ENCODE measurements around the gene NPIPB8.
"Not testable (repeated sequence)": the region's sequence is repeated elsewhere in the genome, so short reads cannot be mapped to it uniquely, and the experiment has no call there.

The NPIPB8 gene

DNA sequence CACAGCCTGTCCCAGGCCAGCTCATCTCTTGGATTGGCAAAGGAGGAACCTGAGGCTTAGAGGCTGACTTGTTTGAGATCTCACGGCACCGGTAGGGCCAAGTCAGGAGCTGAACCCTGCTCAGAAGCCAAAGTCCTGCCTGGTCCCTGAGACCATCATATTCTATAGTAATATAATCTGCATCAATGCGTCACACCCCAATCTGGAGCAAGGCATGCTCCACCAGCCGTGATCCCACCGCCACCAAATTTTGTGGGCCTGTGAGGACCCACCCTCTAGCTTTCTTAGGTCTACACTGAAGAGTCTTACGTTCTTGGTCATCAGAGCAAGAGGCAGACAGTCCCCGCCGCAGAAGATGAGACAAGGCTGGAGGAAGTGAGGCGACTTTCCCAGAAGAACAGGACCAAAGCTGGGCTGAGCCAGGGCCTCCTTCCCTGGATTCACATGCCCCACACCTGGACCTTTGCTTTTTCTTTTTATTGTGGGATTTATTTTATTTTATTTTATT, 30.7 kb upstream of the NPIPB8 start:
- no peak for DNase-seq (ENCODE audit: low read depth)

DNA sequence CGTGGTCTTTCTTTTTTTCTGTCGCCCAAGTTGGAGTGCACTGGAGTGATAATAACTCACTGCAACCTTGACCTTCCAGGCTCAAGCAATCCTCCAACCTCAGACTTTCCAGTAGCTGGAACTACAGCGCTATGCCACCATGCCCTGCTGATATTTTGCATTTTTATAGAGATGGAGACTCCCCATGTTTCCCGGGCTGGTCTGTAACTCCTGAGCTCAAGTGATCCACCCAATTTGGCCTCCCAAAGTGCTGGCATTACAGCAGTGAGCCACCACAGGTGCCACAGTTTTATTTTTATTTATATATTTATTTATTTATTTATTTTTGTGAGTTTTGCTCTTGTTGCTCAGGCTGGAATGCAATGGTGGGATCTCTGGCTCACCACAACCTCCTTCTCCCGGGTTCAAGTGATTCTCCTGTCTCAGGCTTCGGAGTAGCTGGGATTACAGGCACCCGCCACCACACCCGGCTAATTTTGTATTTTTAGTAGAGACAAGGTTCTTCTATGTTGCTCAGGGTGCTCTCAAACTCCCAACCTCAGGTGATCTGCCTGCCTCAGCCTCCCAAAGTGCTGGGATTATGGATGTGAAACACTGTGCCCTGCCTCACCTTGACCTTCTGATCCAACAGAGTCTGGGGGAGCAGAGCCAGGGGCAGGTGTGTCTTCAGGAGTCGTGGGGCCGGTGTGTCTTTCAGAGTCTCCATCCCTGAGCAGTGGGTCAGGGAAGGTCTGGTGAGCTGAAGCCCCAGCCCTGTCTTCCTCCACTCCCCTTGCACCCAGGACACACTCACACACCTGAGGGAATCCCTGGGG, 30.0 kb upstream of the NPIPB8 start:
- DNase-seq (ENCODE audit: low read depth), result not testable (repeated sequence)

DNA sequence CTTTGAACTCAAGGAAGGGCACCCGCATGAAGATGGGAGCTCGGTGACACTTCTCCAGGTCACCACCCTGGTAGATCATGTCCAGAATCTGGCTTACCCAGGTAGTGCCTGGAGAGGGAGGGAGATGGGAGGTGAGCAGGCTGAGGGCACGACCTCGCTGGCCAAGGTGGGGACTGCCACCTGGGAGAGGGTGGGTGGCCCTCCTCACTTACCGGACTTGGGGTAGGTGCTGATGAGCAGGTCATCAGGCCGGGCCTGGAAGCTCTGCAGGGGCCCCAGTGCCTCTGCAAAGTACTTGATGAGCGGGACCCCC, 29.4 kb upstream of the NPIPB8 start:
- DNase-seq (ENCODE audit: low read depth), result not testable (repeated sequence)

DNA sequence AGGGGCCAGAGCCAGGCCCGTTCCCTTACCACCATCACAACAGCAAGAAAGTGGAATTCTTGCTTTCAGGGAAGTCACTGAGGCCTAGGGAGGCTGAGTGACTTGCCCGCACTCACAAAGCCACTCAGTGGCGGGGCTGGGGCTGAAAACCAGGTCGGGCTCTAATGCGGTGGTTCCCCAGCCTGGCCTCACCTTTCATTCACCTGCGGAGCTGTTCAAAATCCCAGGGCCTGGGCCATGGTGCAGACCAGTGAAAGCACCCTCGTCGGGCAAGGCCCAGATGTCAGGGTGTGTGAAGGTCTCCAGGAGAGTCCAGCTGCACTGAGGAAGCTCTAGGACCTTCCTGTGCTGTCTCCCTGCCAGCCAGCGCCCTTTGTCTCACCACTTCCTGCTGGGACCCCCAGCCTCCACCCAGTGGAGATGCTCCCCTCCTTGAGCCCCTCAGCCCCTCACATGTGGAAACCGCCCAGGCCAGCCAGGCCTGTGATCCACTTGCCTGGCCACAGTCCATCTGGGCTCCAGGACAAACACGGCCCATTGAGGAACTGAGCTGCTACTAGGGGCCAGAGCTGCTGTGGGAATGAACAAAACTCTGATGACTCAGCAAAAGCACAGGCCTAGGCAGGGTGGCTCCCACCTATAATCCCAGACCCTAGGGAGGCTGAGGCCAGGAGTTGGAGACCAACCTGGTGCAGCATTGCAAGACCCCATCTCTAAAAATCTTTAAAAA, 28.8 kb upstream of the NPIPB8 start:
- DNase-seq (ENCODE audit: low read depth), result not testable (repeated sequence)

DNA sequence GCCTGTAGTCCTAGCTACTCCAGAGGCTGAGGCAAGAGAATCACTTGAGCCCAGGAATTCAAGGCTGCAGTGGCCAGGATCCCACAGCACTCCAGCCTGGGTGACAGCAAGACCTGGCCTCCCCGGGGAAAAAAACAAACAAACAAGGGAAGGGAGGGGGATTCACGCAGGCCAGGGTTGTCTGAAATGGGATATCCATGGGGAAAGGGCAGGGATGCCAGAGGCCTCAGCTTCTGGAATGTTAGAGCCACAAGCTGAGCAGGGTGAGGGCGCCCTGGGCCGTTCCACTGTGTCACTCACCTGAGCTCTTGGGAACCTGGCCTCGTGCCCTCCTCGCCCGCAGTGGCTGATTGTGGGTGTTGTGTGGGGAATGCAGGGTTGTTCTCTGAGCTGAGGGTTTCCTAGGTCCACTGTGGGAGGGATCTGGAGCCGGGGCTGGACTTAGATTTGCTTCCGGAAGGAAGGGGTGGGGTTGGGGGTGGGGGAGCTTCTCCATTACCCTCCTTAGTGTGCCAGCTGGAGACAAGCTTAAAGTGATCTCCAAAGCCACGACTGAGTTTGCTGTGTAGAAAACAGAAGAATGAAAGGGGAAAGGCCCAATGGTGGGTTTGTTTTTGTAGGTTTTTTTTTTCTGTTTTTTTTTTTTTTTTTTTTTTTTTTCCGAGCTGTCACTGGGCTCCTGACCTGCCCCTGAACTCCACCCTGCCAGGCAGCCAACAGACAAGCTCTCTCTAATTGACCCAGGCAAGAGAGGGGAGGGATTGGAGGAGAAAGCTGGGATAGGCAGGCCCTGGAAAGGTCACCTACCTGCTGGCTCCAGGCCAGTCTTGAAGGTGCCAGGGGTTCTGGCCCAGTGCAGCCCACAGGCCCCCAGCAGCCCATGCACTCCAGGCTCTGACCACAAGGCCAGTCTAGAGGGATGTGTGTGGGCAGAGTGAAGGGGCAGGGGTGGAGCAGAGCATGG, 28.0 kb upstream of the NPIPB8 start, which contains the start of gene SULT1A1:
TSS of gene SULT1A1 (minus strand) at position 414 of the 964 bp plus-strand sequence. CDS start 1,189 bp downstream, outside the sequence.
- DNase-seq (ENCODE audit: low read depth), result no peak

DNA sequence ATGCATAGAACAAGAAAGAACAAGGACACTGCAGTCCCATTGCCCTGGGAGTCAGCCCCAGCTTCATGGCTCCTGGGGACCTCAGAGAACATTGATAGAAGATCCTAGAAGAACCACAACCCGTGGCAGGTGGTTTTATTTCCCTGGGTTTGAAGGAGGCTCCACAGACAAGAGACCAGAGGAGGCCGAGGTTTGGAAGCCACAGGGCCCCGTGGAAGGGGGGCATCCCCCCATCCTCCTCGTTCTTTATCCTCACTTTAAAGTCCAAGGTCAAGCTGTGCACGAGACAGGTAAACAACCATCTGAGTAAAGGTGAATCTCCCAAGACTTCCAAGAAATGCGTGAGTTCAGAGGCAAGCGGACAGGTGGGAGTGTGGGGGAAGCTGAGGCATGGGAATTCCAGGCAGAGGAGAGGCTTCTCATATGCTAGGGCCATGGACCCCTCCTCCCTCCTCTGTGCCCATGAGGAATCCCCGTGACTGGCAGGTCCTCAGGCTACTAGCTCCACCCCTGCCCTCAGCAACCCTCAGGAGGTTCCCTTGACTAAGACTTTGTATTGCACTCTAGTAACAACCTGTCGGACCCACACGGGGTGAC, 27.2 kb upstream of the NPIPB8 start:
- DNase-seq (ENCODE audit: low read depth), result no peak

DNA sequence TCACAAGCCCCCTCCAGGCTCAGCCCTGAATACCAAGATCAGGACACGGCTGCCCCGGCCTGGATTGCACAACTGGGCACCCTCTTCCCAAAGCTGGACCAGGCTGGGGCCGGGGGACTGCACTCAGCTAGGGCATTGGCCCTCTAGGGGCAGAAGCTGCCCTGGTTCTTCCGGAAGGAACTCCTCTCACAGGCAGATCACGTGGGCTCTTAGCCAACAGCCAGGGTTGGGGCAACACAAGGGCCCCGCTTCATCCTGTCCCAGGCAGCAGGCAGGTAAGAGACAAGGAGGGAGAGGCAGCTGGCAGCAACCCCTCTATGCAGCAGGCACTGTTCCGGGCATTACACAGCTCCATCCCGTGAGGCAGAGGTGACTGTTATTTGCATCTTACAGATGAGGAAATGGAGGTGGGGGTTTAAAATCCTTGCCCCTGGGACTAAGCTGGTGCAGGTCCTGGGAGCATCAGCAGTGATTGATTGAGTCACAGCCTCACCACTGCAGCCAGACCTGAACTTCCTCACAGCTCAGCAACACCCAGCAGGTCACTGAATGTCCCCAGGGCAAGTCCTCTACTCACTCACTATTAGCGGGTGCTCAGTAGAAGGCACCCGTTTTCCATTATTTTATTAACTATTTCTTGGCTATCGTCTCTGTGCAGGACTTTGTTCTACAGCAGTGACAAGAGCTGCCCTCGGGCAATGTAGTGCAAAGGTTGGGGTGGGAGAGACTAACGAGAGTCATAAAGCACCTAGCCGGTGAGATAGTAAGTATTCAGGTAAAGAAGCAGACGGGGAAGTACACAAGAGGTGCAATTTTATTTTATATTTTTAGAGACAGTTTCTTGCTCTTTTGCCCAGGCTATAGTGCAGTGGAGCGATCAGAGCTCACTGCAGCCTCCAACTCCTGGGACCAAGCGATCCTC, 25.2 kb upstream of the NPIPB8 start:
- not testable (repeated sequence) for DNase-seq (ENCODE audit: low read depth)

DNA sequence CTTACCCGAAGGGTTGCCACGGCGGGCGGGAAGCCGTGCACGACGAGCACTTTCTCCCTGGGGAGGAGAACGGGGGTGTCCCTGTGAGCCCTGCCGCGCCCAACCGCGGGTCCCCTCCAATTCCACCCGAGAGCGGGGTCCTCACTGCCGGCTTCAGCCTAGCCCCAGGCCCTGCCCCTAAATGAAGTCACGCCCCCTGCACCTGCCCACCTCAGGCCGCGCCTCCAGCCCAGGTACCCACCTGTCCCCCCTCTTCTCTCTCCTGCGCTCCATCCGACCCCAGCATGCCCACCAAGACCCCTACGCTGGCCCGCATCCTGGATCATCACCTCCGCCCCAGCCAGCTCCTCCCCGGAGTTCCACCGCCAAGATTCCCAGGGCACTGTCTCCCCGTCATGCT, 24.0 kb upstream of the NPIPB8 start:
- not testable (repeated sequence) for DNase-seq (ENCODE audit: low read depth)

DNA sequence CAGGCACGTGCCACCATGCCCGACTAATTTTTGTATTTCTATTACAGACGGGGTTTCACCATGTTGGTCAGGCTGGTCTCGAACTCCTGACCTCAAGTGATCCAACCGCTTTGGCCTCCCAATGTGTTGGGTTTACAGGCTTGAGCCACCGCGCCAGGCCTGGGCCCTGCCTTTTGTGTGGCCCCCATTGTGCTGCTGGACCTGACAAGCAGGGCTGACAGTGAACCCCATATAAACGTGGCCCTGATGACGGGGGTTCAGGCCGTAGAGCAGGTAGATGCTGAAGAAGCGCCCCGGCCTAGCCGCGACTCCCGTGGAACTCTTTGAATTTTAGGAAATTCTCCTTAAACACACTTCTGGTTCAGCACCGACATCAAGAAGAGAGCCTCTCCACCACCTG, 23.3 kb upstream of the NPIPB8 start:
- not testable (repeated sequence) for DNase-seq (ENCODE audit: low read depth)

DNA sequence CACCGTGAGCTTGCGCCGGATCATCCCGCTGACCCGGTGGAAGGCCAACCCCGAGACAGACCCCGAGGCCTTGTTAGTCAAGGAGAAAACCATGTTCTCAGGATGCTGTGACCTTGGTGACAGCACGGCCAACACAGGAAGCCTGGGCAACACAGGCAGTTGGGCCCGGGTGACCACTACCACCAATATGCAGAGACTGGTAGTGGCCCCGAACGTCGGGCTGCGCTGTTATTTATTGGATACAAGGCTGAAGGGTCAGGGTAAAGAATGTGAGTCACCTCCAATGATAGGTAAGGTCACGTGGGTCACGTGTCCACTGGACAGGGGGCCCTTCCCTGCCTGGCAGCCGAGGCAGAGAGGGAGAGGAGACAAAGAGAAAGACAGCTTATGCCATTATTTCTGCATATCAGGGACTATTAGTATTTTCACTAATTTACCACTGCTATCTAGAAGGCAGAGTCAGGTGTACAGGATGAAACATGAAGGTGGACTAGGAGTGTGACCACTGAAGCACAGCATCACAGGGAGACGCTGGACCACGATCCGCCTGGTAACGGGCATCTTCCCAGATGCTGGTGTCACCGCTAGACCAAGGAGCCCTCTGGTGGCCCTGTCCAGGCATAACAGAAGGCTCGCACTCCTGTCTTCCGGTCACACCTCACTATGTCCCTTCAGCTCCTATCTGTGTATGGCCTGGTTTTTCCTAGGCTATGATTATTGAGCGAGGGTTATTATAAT, 22.2 kb upstream of the NPIPB8 start:
- DNase-seq (ENCODE audit: low read depth), result not testable (repeated sequence)

DNA sequence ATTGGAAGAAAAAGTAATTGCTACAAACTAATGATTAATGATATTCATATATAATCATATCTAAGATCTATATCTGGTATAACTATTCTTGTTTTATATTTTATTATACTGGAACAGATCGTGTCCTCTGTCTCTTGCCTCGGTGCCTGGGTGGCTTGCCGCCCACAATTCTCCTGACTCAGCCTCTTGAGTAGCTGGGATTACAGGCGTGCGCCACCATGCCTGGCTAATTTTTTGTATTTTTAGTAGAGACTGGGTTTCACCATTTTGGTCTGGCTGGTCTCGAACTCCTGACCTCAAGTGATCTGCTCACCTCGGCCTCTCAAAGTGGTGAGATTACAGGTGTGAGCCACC, 21.7 kb upstream of the NPIPB8 start:
- DNase-seq (ENCODE audit: low read depth), result not testable (repeated sequence)

DNA sequence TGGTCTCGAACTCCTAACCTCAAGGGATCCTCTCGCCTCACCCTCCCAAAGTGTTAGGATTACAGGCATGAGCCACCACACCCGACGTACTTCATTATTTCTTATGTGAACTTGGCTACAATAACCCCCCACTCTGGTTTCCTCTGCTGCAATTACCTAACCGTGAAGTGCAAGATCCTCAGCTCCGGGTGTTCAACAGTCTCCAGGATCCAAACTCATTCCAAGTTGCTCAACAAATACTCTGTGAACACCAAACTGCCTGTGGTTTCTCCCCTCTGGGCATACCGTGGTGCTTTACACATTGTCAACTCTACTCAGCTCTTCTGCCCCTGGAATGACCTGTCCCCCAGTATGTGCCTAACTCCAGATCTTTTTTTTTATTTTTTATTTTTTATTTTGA, 21.2 kb upstream of the NPIPB8 start:
- DNase-seq (ENCODE audit: low read depth), result no peak

DNA sequence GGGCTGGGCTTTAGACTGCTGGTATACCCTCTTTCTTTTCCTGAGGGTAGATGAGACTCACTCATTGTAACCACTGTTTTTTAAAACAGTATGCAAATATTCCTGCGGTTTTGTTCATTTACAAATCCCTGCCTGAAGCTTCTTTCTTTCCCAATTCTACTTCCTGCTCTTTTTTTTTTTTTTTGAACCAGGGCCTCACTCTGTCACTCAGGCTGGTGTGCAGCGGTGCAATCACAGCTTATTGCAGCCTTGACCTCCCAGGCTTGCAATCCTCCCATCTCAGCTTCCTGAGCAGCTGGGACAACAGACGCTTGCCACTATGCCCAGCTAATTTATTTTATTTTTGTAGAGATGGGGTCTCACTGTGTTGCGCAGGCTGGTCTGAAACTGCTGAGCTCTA, 20.0 kb upstream of the NPIPB8 start:
- no peak for DNase-seq (ENCODE audit: low read depth)

DNA sequence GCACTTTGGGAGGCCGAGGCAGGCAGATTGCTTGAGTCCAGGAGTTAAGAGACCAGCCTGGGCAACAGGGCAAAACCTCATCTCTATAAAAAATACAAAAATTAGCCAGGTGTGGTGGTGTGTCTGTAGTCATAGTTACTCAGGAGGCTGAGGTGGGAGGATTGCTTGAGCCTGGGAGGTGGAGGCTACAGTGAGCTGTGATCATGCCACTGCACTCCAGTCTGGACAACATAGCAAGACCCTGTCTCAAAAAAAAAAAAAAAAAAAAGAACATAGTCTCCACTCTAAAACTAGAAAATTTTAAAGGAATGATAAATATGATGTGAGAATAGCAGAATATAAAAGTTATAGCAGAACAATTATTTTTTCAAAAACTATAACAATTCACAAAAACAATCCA, 17.5 kb upstream of the NPIPB8 start:
- not testable (repeated sequence) for DNase-seq (ENCODE audit: low read depth)

DNA sequence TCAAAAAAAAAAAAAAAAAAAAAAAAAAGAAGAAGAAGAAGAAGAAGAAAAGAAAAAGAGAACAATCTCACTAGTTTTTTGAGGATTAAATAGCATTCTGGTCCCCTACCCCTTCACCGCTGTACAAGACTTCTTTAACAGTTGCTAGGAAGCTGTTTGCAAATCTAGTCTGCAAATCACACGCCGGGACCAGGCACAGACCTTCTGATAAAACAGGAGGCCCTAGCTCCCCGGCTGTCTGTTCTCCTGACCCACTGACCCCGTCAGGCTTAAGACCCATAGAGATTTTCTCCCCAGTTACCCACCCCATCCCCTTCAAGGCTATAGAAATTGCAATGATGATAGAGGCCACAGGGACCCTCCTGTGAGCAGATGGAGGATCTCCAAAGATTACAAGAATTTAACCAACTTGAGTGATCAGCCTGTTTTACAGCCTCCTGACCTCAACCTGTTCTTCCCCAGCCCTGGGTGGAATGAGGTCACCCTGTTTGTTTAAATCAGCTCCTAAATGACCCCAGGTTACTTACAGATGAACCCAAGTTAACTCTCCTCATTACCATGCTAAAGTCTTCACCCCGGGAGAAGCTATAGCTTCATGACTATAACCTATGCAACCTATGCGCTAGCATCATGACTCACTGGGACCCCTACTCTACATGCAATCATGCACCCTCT, 16.2 kb upstream of the NPIPB8 start:
- no peak for DNase-seq (ENCODE audit: low read depth)

DNA sequence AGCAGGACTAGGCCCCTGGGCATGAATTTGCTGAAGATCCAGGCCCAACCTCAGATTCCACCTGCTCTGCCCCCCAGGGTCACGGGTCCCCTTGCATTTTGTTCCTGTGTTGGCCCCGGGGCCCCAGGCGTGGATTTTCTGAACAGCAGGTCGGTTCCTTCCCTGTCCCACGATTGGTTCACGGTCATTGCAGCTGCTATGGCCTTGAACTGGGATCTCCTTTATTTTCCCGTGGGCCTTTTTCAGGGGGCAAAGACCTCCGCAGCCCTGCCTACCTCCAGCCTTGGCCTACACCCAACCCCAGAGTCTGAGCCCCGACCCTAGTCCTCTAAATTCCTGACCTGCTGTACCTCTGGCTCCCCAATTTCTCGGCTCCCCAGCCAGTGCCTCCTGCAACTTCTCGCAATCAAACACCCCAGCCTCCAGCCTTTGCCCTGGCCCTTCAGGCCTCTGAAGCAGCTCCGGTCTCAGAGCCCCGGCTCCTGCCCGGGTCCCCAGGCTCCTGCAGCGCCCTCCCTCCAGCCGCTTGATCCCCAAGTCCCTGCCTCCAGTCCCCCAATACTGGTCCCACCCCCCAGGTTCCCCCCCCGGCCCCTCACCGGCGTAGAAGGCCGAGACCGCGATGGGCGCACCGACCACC, 15.2 kb upstream of the NPIPB8 start:
- not testable (repeated sequence) for DNase-seq (ENCODE audit: low read depth)

DNA sequence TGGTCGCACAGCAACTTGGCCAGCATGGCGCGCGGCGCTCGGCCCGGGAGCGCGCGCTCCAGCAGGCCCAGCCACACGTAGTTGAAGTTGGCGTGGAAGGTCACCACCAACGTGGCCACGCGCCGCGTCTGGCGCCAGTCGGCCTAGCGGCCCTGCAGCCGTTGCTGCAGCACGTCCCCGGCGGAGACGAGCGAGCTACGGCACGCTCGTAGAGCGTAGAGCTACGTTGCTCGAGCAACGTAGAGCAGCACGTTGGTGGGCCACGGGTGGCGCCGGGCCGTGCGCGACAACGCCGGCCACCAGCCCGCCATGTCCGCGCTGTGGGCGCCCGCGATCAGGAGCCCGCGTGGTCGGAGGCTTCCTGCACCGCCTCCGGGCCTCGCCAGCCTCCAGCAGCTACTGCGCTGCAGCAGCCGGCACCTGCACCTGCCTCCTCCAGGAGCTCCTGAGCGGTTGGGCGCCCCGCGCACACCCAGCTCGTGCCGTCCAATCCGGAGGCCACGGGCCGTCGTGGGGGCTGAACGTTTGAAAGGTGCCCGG, 14.6 kb upstream of the NPIPB8 start:
- no peak for DNase-seq (ENCODE audit: low read depth)

DNA sequence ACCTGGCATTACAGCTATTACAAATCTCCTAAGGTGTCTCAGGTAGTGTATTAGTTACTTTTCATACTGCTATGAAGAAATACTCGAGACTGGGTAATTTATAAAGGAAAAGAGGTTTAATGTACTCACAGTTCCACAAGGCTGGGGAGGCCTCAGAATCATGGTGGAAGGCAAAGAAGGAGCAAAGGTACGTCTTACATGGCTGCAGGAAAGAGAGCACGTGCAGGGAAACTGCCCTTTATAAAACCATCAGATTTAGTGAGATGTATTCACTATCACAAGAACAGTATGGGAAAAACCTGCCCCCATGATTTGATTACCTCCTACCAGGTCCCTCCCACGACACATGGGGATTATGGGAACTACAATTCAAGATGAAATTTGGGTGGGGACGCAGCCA, 7.0 kb upstream of the NPIPB8 start:
- not testable (repeated sequence) for DNase-seq (ENCODE audit: low read depth)

All from HS-27A (cell line).